H1 (cell line): ENCODE data around the gene MFAP4. TPM values are rescaled to one million over a fixed set of nuclear protein-coding genes. Genes with fewer than 3 reads are reported as not detected.

Source experiments
- CHD7 ChIP-seq: fragments of 300-600 bp; sonication (generic); IDR thresholded peaks from 2 replicates; pipeline ENCODE4 v1.7.1; 2012; ENCODE audit warnings: low read length, moderate library complexity, mild to moderate bottlenecking, inconsistent platforms; ENCODE audit not compliant: insufficient replicate concordance
- HDAC2 ChIP-seq, 2 experiments: fragments of 300-600 bp in 1 of 2; sonication (generic) in 1 of 2; IDR thresholded peaks; 2 replicates each; pipeline ENCODE4 v1.6.1; 2011 to 2012; ENCODE audit warnings: low read depth in 2 of 2, low read length in 2 of 2, mild to moderate bottlenecking in 2 of 2, moderate library complexity in 2 of 2, borderline replicate concordance in 1 of 2, inconsistent platforms in 1 of 2
- polyA plus RNA-seq, 7 experiments: library from polyadenylated mRNA; depleted of rRNA in 3 of 7; stranded (reverse) in 5 of 7; unstranded in 2 of 7; fragments of >200 nt in 5 of 7; fragments of 200-250 nt in 2 of 7; gene quantifications; 1 replicate in 5 of 7; 2 replicates in 1 of 7; 4 replicates in 1 of 7; pipeline versions ENCODE4 v1.2.1 to v1.2.3, GENCODE V29; 2011 to 2013; ENCODE audit warnings: missing spikeins in 2 of 7, mixed read lengths in 2 of 7
- total RNA-seq: library from RNA; stranded (reverse); fragmentation: NEBNext Ultra II Directional; extraction: Animal tissue kit (Norgen Biotek cat#: 25700); gene quantifications from 2 replicates; pipeline ENCODE4 v1.2.1, GENCODE V29; 2021

MFAP4 gene
- total and polyA plus RNA-seq, 2 of the 8 experiments (the other 6 are each of a cell fraction or from before 2014, with no cell fraction given), result 3.1 to 3.6 TPM

- TF ChIP-seq CHD7 (peak; percentile 44), HDAC2 (IDR thresholded peaks at IDR 0.05; ENCODE audit: borderline replicate concordance in 1 of 2, low read depth in 2 of 2, low read length in 2 of 2) (0 out of 4 replicates have a peak, but pooled peaks of 1 of the 2 experiments have one; percentile 40)
- TF ChIP-seq, all 59 proteins: peak for 3
Measured at GRCh38 chr17:19433255-19433654, 46.3 kb upstream of the MFAP4 start (continued).
